Prostate gland (tissue), 2 donors: ENCODE data around the gene MBIP.

Experiments
- POLR2A ChIP-seq: fragments of 450-650 bp; IDR thresholded peaks from one replicate; pipeline ENCODE4 v1.6.1; 2016; ENCODE audit warnings: antibody characterized with exemption, mild to moderate bottlenecking
- POLR2AphosphoS5 ChIP-seq: sonication (generic); formaldehyde crosslinking; IDR thresholded peaks from one replicate; pipeline ENCODE4 v1.6.1; 2017; ENCODE audit warnings: antibody characterized with exemption
- TF ChIP-seq, protein P1 (sequence below), 4 experiments: fragments of 200-600 bp in 2 of 4; fragments of 450-650 bp in 2 of 4; sonication (generic) in 2 of 4; IDR thresholded peaks; 1 replicate in 3 of 4; 2 replicates in 1 of 4; pipeline ENCODE4 v1.5.1; 2016 to 2019; ENCODE audit warnings: antibody characterized with exemption in 4 of 4, mild to moderate bottlenecking in 2 of 4, moderate library complexity in 2 of 4

GRCh38 chr14:36319899-36320199, 588 bp downstream of the MBIP start:
- no peak for TF ChIP-seq POLR2A
- TF ChIP-seq, protein P1, sequence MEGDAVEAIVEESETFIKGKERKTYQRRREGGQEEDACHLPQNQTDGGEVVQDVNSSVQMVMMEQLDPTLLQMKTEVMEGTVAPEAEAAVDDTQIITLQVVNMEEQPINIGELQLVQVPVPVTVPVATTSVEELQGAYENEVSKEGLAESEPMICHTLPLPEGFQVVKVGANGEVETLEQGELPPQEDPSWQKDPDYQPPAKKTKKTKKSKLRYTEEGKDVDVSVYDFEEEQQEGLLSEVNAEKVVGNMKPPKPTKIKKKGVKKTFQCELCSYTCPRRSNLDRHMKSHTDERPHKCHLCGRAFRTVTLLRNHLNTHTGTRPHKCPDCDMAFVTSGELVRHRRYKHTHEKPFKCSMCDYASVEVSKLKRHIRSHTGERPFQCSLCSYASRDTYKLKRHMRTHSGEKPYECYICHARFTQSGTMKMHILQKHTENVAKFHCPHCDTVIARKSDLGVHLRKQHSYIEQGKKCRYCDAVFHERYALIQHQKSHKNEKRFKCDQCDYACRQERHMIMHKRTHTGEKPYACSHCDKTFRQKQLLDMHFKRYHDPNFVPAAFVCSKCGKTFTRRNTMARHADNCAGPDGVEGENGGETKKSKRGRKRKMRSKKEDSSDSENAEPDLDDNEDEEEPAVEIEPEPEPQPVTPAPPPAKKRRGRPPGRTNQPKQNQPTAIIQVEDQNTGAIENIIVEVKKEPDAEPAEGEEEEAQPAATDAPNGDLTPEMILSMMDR (IDR thresholded peaks at IDR 0.05): no peak
- TF ChIP-seq POLR2AphosphoS5: no peak
